H1 (cell line): Measurements from ENCODE around the gene ZBTB16.

Experiments used
- EZH2 ChIP-seq: fragments of 200-600 bp; sonication (generic); IDR thresholded peaks from 2 replicates; pipeline ENCODE4 v1.7.1; 2012; ENCODE audit warnings: low read depth, mild to moderate bottlenecking, moderate library complexity, low read length, inconsistent platforms; ENCODE audit not compliant: severe bottlenecking
- POLR2A ChIP-seq, 2 experiments: IDR thresholded peaks; 1 replicate in 1 of 2; 2 replicates in 1 of 2; pipeline ENCODE4 v1.6.1; 2011; ENCODE audit warnings: low read depth in 2 of 2, low read length in 2 of 2, mild to moderate bottlenecking in 2 of 2; ENCODE audit errors: control extremely low read depth in 1 of 2
- POLR2AphosphoS5 ChIP-seq: IDR thresholded peaks from 2 replicates; pipeline ENCODE4 v1.6.1; 2011; ENCODE audit warnings: low read depth, low read length
- POU5F1 ChIP-seq: IDR thresholded peaks from 2 replicates; pipeline ENCODE4 v1.6.1; 2011; ENCODE audit warnings: low read depth, mild to moderate bottlenecking, low read length, moderate library complexity
- TEAD4 ChIP-seq: IDR thresholded peaks from 2 replicates; pipeline ENCODE4 v1.6.1; 2012; ENCODE audit warnings: low read depth, low read length, inconsistent platforms, mixed read lengths
- TF ChIP-seq, protein P1 (sequence below): IDR thresholded peaks from 2 replicates; pipeline ENCODE4 v1.6.1; 2012; ENCODE audit warnings: inconsistent platforms
- TF ChIP-seq, protein P2 (sequence below), 3 experiments: IDR thresholded peaks; 1 replicate in 2 of 3; 2 replicates in 1 of 3; pipeline versions ENCODE4 v1.5.1 to v1.6.1; 2011; ENCODE audit warnings: low read length in 3 of 3, mild to moderate bottlenecking in 3 of 3, inconsistent platforms in 2 of 3, low read depth in 1 of 3, moderate library complexity in 1 of 3; ENCODE audit not compliant: insufficient read depth in 1 of 3; ENCODE audit errors: control extremely low read depth in 1 of 3

DNA sequence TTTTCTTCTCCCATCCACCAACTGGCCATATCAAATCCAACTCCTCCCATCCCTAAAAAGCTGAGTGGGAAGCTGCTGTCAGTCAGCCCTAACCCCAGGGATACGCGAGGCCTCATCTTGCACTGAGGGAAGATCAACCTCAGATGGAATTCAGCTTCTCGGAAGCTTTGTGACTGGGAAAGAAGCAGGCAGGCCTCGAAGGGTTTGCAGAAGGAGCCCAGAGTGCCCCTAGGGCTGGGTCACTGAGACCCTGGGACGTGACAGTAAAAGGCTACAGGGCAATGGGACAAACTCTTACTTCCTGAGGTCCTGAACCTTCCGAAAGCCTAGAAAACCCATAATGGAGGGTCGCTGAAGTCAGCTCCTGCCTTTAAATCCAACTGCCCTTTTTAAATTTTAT, 202.3 kb downstream of the ZBTB16 start:
- TF ChIP-seq, protein P1, sequence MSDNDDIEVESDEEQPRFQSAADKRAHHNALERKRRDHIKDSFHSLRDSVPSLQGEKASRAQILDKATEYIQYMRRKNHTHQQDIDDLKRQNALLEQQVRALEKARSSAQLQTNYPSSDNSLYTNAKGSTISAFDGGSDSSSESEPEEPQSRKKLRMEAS, result no peak
- TF ChIP-seq POLR2AphosphoS5 (no peak), POLR2A (IDR thresholded peaks at IDR 0.05; ENCODE audit: control extremely low read depth in 1 of 2, low read depth in 2 of 2, low read length in 2 of 2) (no peak), EZH2 (no peak), TEAD4 (no peak), POU5F1 (no peak)
- TF ChIP-seq, protein P2, sequence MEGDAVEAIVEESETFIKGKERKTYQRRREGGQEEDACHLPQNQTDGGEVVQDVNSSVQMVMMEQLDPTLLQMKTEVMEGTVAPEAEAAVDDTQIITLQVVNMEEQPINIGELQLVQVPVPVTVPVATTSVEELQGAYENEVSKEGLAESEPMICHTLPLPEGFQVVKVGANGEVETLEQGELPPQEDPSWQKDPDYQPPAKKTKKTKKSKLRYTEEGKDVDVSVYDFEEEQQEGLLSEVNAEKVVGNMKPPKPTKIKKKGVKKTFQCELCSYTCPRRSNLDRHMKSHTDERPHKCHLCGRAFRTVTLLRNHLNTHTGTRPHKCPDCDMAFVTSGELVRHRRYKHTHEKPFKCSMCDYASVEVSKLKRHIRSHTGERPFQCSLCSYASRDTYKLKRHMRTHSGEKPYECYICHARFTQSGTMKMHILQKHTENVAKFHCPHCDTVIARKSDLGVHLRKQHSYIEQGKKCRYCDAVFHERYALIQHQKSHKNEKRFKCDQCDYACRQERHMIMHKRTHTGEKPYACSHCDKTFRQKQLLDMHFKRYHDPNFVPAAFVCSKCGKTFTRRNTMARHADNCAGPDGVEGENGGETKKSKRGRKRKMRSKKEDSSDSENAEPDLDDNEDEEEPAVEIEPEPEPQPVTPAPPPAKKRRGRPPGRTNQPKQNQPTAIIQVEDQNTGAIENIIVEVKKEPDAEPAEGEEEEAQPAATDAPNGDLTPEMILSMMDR (IDR thresholded peaks at IDR 0.05; ENCODE audit: control extremely low read depth in 1 of 3, insufficient read depth in 1 of 3, low read depth in 1 of 3, low read length in 3 of 3), result no peak
